GM12891 (cell line): ENCODE results near the gene GNAQ.

Experiments
- DNase-seq: peaks from one replicate; pipeline ENCODE4 v3.0.0; 2011; ENCODE audit warnings: low spot score; ENCODE audit not compliant: insufficient read length
- FAIRE-seq: peaks from 2 replicates; lab custom pipeline; 2011; peaks lifted over from hg19 to GRCh38; lab: Jason Lieb, UNC
- PAX5 ChIP-seq: IDR thresholded peaks from 2 replicates; pipeline ENCODE4 v1.6.1; 2011; ENCODE audit warnings: low read length, moderate library complexity, mild to moderate bottlenecking; ENCODE audit not compliant: insufficient read depth, severe bottlenecking
- POLR2A ChIP-seq: IDR thresholded peaks from 2 replicates; pipeline ENCODE4 v1.6.1; 2011; ENCODE audit warnings: low read depth, low read length, control low read depth
- POLR2AphosphoS5 ChIP-seq: IDR thresholded peaks from 2 replicates; pipeline ENCODE4 v1.6.1; 2011; ENCODE audit warnings: low read depth, low read length, control low read depth
- POU2F2 ChIP-seq: IDR thresholded peaks from 2 replicates; pipeline ENCODE4 v1.6.1; 2011; ENCODE audit warnings: low read depth, mild to moderate bottlenecking, control low read depth, low read length, moderate library complexity
- SPI1 ChIP-seq: IDR thresholded peaks from 2 replicates; pipeline ENCODE4 v1.6.1; 2011; ENCODE audit warnings: low read depth, low read length, control low read depth
- TAF1 ChIP-seq: IDR thresholded peaks from 2 replicates; pipeline ENCODE4 v1.6.1; 2011; ENCODE audit warnings: low read depth, low read length, control low read depth

GNAQ gene

DNA sequence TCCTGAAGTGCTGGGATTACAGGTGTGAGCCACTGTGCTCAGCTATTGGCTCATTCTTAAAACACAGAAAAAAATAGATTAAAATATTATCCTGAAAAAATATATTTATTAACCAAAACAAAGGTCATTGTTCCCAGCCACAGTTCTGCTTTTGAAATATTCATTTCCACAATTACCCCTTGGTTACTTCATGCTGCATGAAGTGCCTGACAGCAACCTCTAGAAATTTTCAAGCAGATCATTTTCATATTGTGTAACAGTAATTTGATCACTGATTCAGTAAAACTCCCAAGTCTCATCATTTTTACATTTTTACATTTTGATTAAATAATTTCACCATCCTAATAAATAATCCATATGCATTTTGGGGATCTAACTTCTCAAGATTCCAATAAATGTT, 18.8 kb upstream of the GNAQ start:
- FAIRE-seq (no peak), DNase-seq (no peak)
- TF ChIP-seq POLR2AphosphoS5, result no peak
- no peak for TF ChIP-seq TAF1
- no peak for TF ChIP-seq POU2F2
- no peak for TF ChIP-seq POLR2A
- no peak for TF ChIP-seq PAX5
- no peak for TF ChIP-seq SPI1

DNA sequence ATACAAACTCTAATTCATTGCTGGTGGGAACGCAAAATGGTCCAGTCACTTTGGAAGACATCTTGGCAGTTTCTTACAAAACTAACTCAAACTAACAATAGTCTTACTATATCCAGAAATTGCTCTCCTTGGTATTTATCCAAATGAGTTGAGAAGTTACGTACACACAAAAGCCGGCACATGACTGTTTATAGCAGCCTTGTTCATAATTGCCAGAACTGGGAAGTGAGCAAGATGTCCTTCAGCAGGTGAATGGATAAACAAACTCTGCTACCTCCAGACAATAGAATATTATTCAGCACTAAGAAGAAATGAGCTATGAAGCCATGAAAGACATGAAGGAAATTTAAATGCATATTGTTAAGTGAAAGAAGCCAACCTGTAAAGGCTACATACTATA, 17.9 kb upstream of the GNAQ start:
- no peak for TF ChIP-seq PAX5
- no peak for TF ChIP-seq POLR2A
- no peak for TF ChIP-seq SPI1
- TF ChIP-seq TAF1, result no peak
- TF ChIP-seq POLR2AphosphoS5, result no peak
- TF ChIP-seq POU2F2, result no peak
- FAIRE-seq (no peak), DNase-seq (no peak)

DNA sequence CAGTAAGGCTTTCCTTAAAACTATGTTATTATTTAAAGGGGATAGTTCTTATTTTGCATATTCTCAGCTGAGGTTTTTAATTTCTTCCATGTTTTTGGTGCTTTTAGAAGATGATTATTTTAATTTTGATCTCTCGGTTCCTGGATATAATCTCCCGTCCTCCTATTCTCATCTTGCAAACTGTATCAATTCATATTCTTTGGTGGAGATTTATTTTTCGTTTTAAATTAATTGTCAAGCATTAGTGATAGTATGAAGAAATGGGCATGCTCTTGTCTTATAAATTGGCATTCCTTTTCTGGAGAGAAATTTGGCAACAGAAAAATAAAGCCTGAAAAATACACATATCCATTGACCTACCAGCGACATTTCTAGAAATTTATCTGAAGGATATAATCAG, 15.5 kb upstream of the GNAQ start:
- FAIRE-seq (no peak), DNase-seq (no peak)
- TF ChIP-seq SPI1 (no peak), PAX5 (no peak), TAF1 (no peak), POU2F2 (no peak), POLR2A (no peak)

DNA sequence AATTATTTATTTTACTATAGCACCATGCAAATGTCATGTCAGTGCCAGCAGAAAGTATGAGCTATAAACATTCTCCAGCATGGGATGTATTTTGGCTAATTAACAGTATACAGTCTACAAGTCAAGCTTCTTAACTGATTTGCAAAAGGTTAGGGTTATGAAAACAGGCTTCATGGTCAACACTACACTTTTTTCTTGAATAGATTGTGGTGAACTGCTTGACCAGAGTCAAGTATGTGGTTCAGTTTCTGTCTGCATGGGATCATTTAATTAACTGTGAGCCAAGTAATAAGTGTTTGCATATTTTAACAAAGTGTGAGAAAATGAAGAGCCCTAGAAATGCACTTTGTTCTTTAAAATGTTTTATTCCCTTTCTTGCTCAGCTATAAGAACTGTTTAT, 14.5 kb upstream of the GNAQ start:
- TF ChIP-seq POLR2AphosphoS5 (no peak), TAF1 (no peak), SPI1 (no peak), POU2F2 (no peak)
- DNase-seq (no peak), FAIRE-seq (no peak)

DNA sequence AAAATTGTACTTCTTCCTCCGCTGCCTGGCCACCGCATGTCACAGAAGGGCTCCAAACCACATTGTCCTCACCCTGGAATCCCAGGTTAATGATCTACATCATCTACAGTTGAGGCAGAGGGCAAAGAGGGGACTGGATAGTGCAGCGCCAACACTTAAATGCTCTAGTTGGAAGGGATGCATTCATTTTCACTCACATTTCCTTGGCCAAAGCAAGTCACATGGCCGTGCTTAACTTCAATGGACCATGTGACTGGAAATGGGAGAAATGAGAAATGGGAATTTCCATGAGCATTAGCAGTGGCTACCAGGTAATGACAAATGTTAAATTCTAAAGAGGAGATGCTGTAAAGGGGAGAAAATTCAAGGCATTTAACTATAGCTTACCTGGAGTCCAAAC, 13.3 kb upstream of the GNAQ start:
- FAIRE-seq (no peak), DNase-seq (no peak)
- TF ChIP-seq POLR2A, result no peak
- TF ChIP-seq TAF1, result no peak
- no peak for TF ChIP-seq POLR2AphosphoS5
- no peak for TF ChIP-seq PAX5
- TF ChIP-seq POU2F2, result no peak
- no peak for TF ChIP-seq SPI1

DNA sequence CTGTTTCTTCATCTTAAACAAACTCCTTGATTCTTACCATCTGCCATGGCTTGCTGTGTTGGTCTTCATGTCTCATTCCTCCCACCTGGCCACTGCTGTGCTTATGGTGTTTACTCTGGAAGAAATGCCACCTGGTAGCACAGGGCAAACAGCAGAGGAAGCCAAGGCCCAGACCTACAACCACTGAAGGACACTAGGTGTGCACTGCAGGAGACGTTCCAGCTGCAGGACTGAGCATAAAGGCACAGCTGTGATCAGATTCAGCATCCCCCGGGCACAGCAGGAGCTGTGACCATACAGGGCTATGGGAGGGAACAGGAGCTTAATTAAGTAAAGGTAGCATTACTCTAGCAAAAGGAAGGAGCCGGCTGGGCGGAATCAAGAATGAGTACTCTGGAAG, 12.6 kb upstream of the GNAQ start:
- DNase-seq (no peak), FAIRE-seq (no peak)

DNA sequence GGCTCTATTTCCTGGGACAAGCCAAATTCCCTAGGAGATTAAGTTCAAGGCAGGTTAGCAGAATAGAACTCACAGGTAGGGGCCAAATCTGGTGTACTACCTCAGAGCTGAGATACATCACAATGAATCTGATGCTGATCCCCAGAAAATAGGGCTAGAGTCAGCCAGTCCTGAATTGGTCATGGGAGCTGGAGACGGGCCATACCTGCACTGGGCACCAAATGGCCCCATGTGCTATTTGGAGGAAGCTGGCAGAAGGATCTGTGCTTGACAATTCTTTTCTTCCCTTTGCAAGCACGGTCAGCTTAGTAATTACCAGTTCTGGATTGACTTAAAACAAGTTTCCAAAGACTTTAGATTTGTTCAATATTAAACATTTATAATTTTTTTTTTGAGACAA, 10.4 kb upstream of the GNAQ start:
- FAIRE-seq (no peak), DNase-seq (no peak)
- TF ChIP-seq PAX5, result no peak
- TF ChIP-seq SPI1, result no peak
- TF ChIP-seq POLR2A, result no peak
- no peak for TF ChIP-seq TAF1
- TF ChIP-seq POLR2AphosphoS5, result no peak
- TF ChIP-seq POU2F2, result no peak

More for the DNA sequence above, 12.6 kb upstream of the GNAQ start:
- TF ChIP-seq SPI1 (no peak), TAF1 (no peak), POLR2AphosphoS5 (no peak), PAX5 (no peak), POLR2A (no peak), POU2F2 (no peak)

DNA sequence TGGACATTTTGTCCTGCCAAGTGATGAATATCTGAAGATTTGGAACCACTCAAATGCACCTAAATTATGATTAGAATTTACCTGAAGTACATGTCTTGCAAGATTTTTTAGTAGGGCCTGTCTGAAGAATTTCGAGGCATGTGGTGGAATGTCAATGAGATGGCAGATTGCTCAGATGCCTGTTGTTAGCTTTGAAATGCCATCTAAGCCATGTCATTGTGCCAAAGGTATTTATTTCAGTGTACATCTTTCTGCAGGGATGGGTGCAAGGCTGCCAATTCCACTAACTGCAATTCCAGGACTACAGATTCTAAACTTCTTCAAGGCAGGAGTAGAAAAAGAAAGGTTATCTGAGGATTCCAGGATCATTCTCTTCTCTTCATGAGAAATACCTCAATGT, 9.1 kb upstream of the GNAQ start:
- FAIRE-seq, result no peak
- TF ChIP-seq POLR2AphosphoS5 (no peak), SPI1 (no peak), TAF1 (no peak), PAX5 (no peak), POU2F2 (no peak), POLR2A (no peak)
- no peak for DNase-seq

DNA sequence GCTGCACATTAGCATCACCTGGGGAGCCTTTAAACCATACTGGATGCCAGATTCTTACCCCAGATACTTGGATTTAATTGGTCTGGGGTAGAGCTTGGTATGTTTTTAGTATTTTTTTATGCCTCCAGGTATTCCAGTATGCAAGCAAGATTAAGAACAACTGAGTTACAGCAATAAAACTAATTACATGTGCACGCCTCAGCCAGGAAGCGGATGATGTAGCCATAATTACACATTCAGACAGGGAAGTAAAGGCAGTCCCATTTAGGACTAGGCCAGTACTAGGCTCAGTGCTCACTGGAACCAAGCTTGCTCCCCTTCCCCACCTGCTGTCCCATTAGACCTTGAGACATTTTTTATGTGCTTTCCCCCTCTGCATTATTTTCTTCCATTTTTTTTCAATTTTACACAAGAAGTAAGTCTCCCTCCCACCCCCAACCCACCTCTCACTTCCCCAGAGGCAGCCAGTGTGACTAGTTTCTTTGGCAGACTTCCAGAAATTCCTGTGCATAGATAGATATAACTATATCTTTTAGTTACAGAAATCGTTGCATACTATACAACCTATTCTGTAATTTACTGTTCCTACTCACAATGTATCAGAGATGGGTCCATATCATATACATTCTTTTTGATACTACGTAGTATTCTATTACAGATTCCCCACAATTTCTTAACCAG, 7.1 kb upstream of the GNAQ start:
- DNase-seq, result no peak
- FAIRE-seq, result no peak

DNA sequence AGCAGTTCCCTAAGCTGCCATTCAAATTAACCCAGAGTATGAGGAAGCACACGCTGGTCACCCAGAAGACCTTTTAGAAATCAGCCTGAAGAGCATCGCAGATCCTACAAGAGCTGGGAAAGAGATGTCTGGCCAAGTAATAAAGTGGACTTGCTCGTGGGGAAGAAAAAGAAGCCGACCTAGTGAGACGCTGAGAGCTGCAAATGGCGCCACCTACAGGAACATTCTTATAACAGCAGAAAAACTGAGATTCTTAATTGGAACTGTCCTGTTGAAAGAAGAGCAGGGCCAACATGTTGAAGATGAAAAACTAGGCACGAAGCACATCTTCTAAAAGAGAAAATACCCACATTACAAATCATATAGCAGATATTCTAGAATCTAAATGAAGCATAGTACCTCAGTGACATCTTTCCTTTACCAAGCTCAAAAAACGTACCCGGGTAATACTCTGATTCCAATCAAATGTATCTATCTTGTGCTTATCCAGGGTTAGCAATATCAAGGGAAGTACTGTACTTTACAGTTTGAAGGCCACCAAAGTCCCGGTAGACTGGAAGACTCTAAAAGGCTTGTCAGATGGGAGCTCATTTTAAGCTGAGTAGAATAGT, 3.9 kb upstream of the GNAQ start:
- DNase-seq (no peak), FAIRE-seq (no peak)
- TF ChIP-seq POLR2AphosphoS5, result no peak
- TF ChIP-seq POLR2A, result no peak
- no peak for TF ChIP-seq SPI1
- TF ChIP-seq POU2F2, result no peak
- TF ChIP-seq TAF1, result no peak
- TF ChIP-seq PAX5, result no peak

More for the DNA sequence above, 7.1 kb upstream of the GNAQ start:
- no peak for TF ChIP-seq POU2F2
- TF ChIP-seq PAX5, result no peak
- TF ChIP-seq POLR2AphosphoS5, result no peak
- no peak for TF ChIP-seq POLR2A
- TF ChIP-seq SPI1, result no peak
- TF ChIP-seq TAF1, result no peak
